Measurements from ENCODE around the gene ZSCAN26.

The ZSCAN26 gene

DNA sequence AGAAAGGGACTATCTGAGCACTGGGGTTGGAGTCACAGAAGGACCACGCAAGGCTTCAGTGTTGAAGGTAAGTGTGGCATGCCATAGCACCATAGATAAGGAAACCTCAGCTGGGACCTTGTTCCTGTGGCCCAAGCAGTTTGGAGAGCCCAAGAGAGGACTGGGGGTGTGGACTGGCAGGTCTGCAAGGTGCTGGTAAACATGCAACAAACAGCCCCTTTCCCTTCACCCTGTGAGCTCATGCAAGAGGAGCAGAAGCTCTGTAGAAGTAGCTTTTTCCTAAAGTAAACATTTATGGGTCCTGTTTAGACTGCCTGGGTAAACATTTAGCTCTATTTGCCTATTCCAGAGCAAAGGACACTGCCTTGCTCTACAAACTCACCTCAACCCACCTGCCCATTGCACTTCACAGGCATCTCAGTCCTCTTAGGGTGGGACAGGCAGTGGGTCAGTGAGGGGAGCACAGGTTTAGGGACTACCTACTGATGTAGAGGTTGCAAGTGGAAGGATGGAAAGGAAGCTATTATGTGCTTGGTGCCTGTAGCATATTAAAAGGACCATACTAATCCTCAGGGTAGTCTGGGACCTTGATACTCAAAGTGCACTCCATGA lies 57.0 kb downstream of the ZSCAN26 start:
- DNase-seq, result no peak

- no peak for DNase-seq
These were observed 59.5 kb downstream of the ZSCAN26 start for GRCh38 chr6:28326371-28326948.

All from SHP77 treated with DMSO at 0.1 percent for 48 hours (cell line).